Activated T-cell treated with anti-CD3 and anti-CD28 coated beads for 4 hours (primary cell): Measurements from ENCODE around the gene PHF23.
A peak's percentile ranks its signal among the peaks of the same experiment; 100 is the strongest.

Experiments
- DNase-seq: peaks from one replicate; pipeline ENCODE4 v3.0.0-alpha.2; 2020

The PHF23 gene

GRCh38 chr17:7237761-7238419, 1.4 kb downstream of the PHF23 start:
- DNase-seq = peak; percentile 86

GRCh38 chr17:7237266-7237760, 1.9 kb downstream of the PHF23 start:
- DNase-seq = no peak

GRCh38 chr17:7236808-7237207, 2.4 kb downstream of the PHF23 start:
- no peak for DNase-seq

- DNase-seq = no peak
Measured at GRCh38 chr17:7235693-7236665, 3.3 kb downstream of the PHF23 start.

- peak; percentile 93 for DNase-seq
Measured at GRCh38 chr17:7234083-7234951, 4.9 kb downstream of the PHF23 start, which contains the start of gene DVL2. TSS of gene DVL2 (minus strand) at chr17:7234517. CDS start at chr17:7234262, 255 bp downstream.

- DNase-seq = no peak
Measured at GRCh38 chr17:7233701-7234082, 5.6 kb downstream of the PHF23 start.

- no peak for DNase-seq
Measured at GRCh38 chr17:7232114-7232513, 7.1 kb downstream of the PHF23 start.

- DNase-seq = no peak
Measured at GRCh38 chr17:7229504-7229903, 9.8 kb downstream of the PHF23 start.

- no peak for DNase-seq
Measured at GRCh38 chr17:7228920-7229319, 10.3 kb downstream of the PHF23 start.

- no peak for DNase-seq
Measured at GRCh38 chr17:7226721-7227710, 12.2 kb downstream of the PHF23 start.

GRCh38 chr17:7225711-7226331, 13.4 kb downstream of the PHF23 start:
- no peak for DNase-seq

GRCh38 chr17:7224661-7225111, 14.6 kb downstream of the PHF23 start:
- no peak for DNase-seq

GRCh38 chr17:7224110-7224509, 15.1 kb downstream of the PHF23 start:
- no peak for DNase-seq

- no peak for DNase-seq
Measured at GRCh38 chr17:7223375-7223774, 15.9 kb downstream of the PHF23 start.

GRCh38 chr17:7222972-7223292, 16.3 kb downstream of the PHF23 start:
- DNase-seq = no peak

- no peak for DNase-seq
Measured at GRCh38 chr17:7222093-7222971, 16.9 kb downstream of the PHF23 start.

GRCh38 chr17:7221278-7222092, 17.8 kb downstream of the PHF23 start:
- DNase-seq = no peak

GRCh38 chr17:7220593-7221277, 18.5 kb downstream of the PHF23 start:
- DNase-seq = peak; percentile 43
